ENCODE results near the gene EXOC6B.

The EXOC6B gene

GRCh38 chr2:72159211-72159993 is 666.4 kb downstream of the EXOC6B start:
- DNase-seq (ENCODE audit: low spot score), result no peak

DNA sequence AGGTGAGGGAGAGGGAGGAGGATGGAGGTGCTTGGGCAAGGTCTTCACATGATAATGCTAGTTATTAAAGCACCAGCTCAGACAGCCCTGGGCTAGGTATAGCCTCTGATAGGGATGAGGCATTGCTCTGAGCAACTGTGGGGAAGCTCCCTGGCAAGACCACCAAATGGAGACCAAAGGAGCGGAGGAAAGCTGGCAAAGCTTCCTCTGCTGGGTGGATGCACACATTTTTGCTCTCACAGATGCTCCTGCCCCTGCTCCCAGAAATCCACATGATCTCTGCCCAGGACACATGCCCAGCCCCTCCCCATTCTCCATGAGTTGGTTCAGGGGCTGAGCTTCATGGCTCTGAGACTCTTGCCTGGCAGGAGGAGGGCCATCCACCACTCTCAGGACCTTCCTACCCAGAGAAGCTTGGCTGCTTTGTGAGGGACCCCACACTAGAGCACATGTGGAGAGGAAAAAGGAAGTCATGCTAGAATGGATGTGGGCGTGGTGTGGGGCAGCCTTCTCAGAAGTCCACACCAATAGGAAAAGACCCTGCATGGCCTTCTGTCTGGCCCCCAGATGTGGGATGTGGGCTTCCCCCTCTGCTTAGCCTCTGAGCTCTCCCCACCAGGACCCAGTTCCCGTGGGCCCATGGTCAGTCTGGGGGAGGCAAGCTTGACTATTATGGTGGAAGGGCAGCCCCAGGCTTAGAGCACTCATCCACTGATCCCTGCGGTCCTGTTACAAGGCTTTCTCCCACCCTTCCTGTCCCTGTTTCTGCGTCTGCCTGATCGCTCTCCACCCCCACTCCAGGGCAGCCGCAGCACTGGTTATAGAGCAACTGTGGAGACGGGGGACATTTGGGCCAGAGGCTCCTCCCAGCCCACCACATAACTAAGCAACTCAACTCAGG is 667.7 kb downstream of the EXOC6B start:
- DNase-seq (ENCODE audit: low spot score), result no peak

DNA sequence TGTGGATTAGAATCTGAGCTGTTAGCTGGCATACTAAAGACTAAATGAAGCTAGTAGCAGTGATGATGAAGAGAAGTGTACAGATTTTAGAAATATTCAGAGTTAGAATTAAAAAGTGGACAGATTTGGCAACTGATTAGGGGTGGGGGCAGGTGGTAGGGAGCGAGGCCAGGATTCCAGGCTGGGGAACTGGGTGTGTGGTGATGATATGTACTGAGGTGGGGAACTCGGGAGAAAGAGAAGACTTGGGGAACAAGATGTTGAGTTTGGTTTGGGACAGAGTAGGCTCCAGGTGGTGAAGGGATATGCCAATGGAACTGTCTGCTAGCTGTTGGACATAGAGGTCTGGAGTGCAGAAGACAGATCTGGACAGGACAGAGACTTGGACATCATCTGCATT is 669.0 kb downstream of the EXOC6B start:
- no peak for DNase-seq (ENCODE audit: low spot score)

GRCh38 chr2:72155737-72156136 is 670.1 kb downstream of the EXOC6B start:
- no peak for DNase-seq (ENCODE audit: low spot score)

GRCh38 chr2:72155151-72155550 is 670.7 kb downstream of the EXOC6B start:
- DNase-seq (ENCODE audit: low spot score), result no peak

GRCh38 chr2:72154386-72154975 is 671.4 kb downstream of the EXOC6B start:
- no peak for DNase-seq (ENCODE audit: low spot score)

DNA sequence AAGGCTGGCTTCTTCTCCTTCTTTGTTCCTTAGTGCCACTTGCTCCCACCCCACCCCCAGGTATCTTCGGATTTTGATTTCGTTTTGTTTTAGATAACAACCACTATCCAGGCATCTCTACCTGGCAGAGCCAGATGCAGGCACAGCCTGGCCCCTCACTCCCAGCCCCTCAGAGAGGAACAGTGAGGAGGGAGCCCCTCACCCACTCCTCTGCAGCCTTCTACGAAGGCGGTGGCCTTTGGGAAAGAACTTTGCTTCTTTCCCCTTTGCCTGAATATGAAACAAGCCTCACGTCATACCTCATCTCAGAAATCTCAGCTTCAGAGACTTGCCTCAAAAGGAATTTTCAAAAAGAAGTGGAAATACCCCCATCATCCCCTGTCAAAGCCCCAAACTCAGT is 671.9 kb downstream of the EXOC6B start:
- DNase-seq (ENCODE audit: low spot score), result no peak

- no peak for DNase-seq (ENCODE audit: low spot score)
Measured at GRCh38 chr2:72153026-72153791, 672.6 kb downstream of the EXOC6B start.

GRCh38 chr2:72150861-72151356 is 674.9 kb downstream of the EXOC6B start:
- no peak for DNase-seq (ENCODE audit: low spot score)

- peak; percentile 63 for DNase-seq (ENCODE audit: low spot score)
Measured at GRCh38 chr2:72150157-72150860, 675.5 kb downstream of the EXOC6B start.

GRCh38 chr2:72149556-72150156 is 676.2 kb downstream of the EXOC6B start:
- no peak for DNase-seq (ENCODE audit: low spot score)

- DNase-seq (ENCODE audit: low spot score), result no peak
Measured at GRCh38 chr2:72148837-72149555, 676.8 kb downstream of the EXOC6B start.

DNA sequence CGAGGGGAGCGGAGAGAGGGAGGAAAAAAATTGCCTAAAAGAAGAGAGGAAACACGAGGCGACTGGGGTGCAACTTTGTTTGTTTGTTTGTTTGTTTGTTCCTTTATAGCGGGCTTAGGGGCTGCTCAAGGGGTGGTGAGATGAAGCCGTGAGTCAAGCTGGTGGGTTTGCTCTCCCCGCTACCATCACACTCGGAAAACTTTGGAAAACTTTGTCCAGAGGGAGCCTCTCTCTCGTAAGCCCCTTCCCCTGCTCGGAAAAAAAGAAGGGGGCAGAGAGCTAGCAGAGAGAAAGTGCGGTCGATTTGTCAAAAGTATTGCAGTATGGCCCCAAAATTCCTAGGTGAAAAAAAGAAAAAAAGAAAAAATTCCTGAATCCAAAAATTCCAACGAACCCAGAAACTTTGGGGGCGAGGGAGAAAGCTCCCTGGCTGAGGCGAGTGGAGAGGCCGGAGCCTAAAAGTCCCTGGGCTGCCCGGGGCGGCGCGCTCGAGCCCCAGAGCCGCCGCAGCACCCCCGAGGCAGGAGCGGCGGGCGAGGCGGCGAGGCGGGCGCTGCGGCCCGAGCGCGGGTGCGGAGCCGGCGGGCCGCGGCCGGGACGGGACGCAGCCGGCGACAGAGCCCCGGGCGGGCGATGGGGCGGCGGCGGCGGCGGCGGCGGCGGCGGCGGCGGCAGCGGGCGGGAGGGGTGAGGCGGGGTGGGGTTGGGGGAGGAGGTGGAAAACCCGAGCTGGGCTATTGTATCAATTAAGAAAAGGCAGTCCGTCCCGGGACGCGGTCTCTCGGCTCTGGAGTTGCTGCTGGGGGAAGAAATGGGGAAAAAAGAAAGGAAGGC is 677.6 kb downstream of the EXOC6B start:
- no peak for DNase-seq (ENCODE audit: low spot score)

DNA sequence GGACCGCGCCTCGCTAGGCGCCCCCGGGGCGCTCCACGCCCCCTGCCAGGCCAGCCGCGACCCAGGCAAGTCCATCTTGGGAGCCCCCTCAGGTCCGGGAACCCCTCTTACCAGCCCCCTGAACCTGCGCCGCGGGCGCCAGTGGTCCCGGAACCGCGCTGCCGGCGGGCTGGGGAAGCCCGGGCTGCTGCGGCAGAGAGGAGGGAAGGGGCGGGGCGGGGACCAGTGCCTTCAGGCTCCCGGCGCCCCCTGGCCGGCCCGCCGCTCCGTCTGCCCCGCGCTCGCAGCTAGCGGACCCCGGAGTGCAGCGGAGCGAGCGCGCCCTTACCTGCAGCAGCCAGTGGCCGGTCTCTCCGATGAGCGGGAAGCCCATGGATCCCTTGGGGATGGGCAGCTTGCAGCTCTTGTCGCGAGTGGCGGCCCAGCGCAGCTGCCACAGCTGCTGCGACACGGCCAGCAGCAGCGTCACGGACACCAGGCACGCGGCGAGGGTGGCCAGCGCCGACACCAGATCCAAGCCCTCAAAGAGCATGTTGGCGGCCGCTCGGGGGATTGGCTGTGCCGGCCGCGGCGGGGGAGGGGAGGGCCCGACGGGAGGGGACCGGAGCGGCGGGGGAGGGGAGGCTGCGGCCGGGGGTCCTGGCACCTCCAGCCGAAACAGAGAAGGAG is 678.4 kb downstream of the EXOC6B start, which contains the start of gene CYP26B1:
CYP26B1 (minus strand) TSS at position 560 of the 669 bp plus-strand sequence; CDS start at position 532, 28 bp downstream.
- DNase-seq (ENCODE audit: low spot score), result no peak

- DNase-seq (ENCODE audit: low spot score), result no peak
Measured at GRCh38 chr2:72146347-72147302, 679.2 kb downstream of the EXOC6B start.

DNA sequence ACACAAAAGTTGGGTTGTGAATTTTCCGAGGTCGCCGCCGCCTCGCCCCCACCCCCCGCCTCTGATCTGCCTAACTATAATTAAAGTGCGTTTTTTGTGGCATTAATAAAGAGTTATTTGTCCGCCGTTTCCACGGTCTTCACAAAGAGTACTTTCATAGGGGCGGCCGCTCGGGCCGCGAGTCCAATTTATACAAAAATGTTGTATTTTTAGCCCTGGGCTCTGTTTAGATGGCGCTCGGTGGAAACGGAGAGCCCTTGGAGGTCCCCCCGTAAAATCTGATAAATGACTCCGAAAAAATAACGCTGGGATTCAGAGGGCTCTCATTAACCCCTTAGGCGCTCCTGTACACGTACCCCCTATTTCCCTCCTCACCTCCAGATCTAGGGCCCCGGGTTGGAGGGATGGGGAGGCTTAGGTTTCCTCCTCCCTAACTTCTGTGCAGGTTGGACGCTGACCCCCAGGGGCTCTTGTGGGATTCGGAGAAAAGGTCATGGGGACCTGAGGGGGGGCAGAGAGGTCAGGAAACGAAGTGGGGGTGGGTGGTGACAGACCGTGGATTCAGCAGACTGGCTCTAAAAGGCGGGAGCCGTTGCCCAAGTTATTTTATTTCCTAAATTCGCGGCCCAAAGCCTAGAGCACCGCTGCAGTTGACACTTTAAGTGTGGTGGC is 680.0 kb downstream of the EXOC6B start:
- DNase-seq (ENCODE audit: low spot score), result no peak

DNA sequence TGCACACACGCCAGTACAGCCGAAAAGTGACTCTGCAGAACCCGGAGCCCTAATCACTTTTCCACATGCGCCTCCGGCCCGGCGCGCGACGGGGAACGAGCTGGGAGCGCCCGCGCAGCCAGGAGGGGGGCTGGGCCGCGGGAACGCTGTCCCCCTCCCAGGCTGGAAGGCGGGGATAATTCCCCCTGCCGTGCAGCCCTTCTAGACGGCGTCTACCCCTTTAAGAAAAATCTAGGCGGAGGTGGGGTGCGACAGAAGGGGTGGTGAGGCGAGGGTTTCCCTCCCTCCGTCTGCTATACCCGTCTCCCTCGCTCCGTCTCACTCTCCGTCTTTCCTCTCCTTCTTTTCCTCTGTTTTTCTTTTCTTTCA is 680.6 kb downstream of the EXOC6B start:
- no peak for DNase-seq (ENCODE audit: low spot score)
